Measurements from ENCODE around the gene MYCBP2.
"Not testable (repeated sequence)": the region's sequence is repeated elsewhere in the genome, so short reads cannot be mapped to it uniquely, and the experiment has no call there.

The MYCBP2 gene

DNA sequence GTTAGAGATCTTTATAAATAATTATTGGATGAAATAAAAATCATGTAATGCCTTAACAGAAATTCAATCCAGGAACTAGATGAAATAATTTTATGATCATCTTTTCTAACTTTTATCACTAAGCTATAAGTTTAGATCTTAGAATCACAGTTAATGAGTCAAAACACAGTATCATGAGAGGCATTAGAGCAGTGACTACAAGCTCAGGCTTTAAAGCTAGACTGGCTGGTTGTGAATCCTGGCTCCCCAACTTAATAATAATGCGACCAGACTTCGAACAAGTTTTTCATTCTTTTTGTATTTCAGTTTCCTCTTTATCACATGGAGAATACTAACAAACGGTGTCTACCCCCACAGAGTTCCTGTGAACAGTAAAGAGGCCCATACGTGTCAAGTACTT lies 108.6 kb downstream of the MYCBP2 start:
- H3K27me3 ChIP-seq (ENCODE audit: insufficient read depth, low read depth), result no peaks in the 10 kb centered on the region
- H3K4me2 ChIP-seq, result no peak overlapping the region
- no peak overlapping the region for H3K4me3 ChIP-seq (IDR thresholded peaks at IDR 0.05; ENCODE audit: insufficient read depth, low read depth, low read length)
- no peaks in the 10 kb centered on the region for H4K20me1 ChIP-seq (ENCODE audit: insufficient read depth)
- no peaks in the 10 kb centered on the region for H3K4me1 ChIP-seq (ENCODE audit: low read depth, poor library complexity, severe bottlenecking)
- no peaks in the 10 kb centered on the region for H3K36me3 ChIP-seq (ENCODE audit: insufficient read depth)
- no peak overlapping the region for H3K27ac ChIP-seq
- H2AFZ ChIP-seq (ENCODE audit: low read depth), result no peak overlapping the region
- H3K79me2 ChIP-seq (ENCODE audit: insufficient read depth, low read depth), result no peaks in the 10 kb centered on the region
- TF ChIP-seq, protein P1, sequence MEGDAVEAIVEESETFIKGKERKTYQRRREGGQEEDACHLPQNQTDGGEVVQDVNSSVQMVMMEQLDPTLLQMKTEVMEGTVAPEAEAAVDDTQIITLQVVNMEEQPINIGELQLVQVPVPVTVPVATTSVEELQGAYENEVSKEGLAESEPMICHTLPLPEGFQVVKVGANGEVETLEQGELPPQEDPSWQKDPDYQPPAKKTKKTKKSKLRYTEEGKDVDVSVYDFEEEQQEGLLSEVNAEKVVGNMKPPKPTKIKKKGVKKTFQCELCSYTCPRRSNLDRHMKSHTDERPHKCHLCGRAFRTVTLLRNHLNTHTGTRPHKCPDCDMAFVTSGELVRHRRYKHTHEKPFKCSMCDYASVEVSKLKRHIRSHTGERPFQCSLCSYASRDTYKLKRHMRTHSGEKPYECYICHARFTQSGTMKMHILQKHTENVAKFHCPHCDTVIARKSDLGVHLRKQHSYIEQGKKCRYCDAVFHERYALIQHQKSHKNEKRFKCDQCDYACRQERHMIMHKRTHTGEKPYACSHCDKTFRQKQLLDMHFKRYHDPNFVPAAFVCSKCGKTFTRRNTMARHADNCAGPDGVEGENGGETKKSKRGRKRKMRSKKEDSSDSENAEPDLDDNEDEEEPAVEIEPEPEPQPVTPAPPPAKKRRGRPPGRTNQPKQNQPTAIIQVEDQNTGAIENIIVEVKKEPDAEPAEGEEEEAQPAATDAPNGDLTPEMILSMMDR (conservative IDR thresholded peaks at IDR 0.05; ENCODE audit: low read depth, low read length), result no peak
- H3K9ac ChIP-seq, result no peak overlapping the region

DNA sequence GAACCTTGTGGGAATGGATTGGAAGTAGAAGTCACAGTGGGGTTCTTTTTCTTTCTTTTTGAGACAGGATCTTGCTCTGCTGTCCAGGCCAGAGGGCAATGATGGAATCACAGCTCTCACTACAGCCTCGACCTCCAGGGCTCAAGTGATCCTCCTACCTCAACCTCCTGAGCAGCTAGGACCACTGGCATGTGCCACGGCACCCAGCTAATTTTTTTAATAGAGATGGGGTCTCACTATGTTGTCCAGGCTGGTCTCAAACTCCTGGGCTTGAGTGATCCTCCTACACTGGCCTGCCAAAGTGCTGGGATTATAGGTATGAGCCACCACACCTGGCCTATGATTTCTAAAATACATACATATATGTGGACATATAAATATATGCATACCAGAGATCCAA lies 111.4 kb downstream of the MYCBP2 start:
- no peak overlapping the region for H3K27ac ChIP-seq
- no peak overlapping the region for H3K4me3 ChIP-seq (IDR thresholded peaks at IDR 0.05; ENCODE audit: insufficient read depth, low read depth, low read length)
- H3K36me3 ChIP-seq (ENCODE audit: insufficient read depth), result no peaks in the 10 kb centered on the region

DNA sequence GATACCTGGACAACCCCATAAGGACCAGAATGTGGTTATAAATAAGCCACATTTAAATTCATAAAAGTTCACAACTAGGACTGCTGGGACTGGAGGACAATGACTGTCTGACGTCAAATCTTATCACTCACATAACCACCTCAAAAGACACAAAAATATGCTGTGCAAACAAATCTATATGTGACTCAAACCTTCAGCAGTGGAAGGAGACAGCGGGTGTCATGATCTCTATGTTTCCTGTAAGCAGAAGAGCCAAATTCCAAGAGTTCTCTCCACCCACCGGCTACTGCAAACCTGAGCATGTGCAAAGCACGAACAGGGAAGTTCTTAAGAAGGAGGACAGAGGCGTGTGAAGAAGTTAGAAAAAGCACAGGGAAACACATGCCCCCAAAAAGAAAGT lies 113.2 kb downstream of the MYCBP2 start:
- no peaks in the 10 kb centered on the region for H3K79me2 ChIP-seq (ENCODE audit: insufficient read depth, low read depth)
- TF ChIP-seq, protein P1 (conservative IDR thresholded peaks at IDR 0.05; ENCODE audit: low read depth, low read length), result no peak
- no peaks in the 10 kb centered on the region for H3K36me3 ChIP-seq (ENCODE audit: insufficient read depth)
- no peak overlapping the region for H3K4me2 ChIP-seq
- no peaks in the 10 kb centered on the region for H3K4me1 ChIP-seq (ENCODE audit: low read depth, poor library complexity, severe bottlenecking)
- no peaks in the 10 kb centered on the region for H3K27me3 ChIP-seq (ENCODE audit: insufficient read depth, low read depth)
- H2AFZ ChIP-seq (ENCODE audit: low read depth), result no peak overlapping the region
- no peak overlapping the region for H3K4me3 ChIP-seq (IDR thresholded peaks at IDR 0.05; ENCODE audit: insufficient read depth, low read depth, low read length)
- H4K20me1 ChIP-seq (ENCODE audit: insufficient read depth), result no peaks in the 10 kb centered on the region
- no peak overlapping the region for H3K9ac ChIP-seq
- no peak overlapping the region for H3K27ac ChIP-seq

More for the DNA sequence above, 111.4 kb downstream of the MYCBP2 start:
- TF ChIP-seq, protein P1 (conservative IDR thresholded peaks at IDR 0.05; ENCODE audit: low read depth, low read length), result no peak
- Histone ChIP-seq H4K20me1 (ENCODE audit: insufficient read depth) (no peaks in the 10 kb centered on the region), H3K4me1 (ENCODE audit: low read depth, poor library complexity, severe bottlenecking) (no peaks in the 10 kb centered on the region), H2AFZ (ENCODE audit: low read depth) (no peak overlapping the region), H3K4me2 (no peak overlapping the region), H3K9ac (no peak overlapping the region), H3K27me3 (ENCODE audit: insufficient read depth, low read depth) (no peaks in the 10 kb centered on the region), H3K79me2 (ENCODE audit: insufficient read depth, low read depth) (no peaks in the 10 kb centered on the region)

DNA sequence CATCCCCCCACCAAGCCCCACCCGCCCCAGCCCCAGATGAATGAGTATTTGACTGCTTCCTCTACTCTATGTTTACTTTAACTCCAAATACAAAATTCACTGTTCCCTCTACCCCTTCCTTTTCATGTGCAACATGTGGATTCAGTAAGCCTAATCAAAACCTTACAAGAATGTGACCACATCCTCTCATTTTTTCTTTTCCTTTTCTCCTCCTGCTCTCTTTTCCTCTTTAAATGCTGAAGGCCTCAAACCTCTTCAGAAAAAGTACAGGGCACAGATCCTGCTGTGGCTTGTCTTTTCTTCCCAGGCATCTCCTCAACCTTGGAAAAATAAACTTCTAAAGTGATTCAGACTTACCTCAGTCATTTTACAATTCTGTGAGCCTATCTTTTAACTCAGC lies 119.0 kb downstream of the MYCBP2 start:
- H3K79me2 ChIP-seq (ENCODE audit: insufficient read depth, low read depth), result no peaks in the 10 kb centered on the region
- no peak overlapping the region for H2AFZ ChIP-seq (ENCODE audit: low read depth)
- H3K27ac ChIP-seq, result no peak overlapping the region
- no peaks in the 10 kb centered on the region for H4K20me1 ChIP-seq (ENCODE audit: insufficient read depth)
- TF ChIP-seq, protein P1 (conservative IDR thresholded peaks at IDR 0.05; ENCODE audit: low read depth, low read length), result no peak
- H3K27me3 ChIP-seq (ENCODE audit: insufficient read depth, low read depth), result no peaks in the 10 kb centered on the region
- no peaks in the 10 kb centered on the region for H3K4me1 ChIP-seq (ENCODE audit: low read depth, poor library complexity, severe bottlenecking)
- H3K36me3 ChIP-seq (ENCODE audit: insufficient read depth), result no peaks in the 10 kb centered on the region
- H3K4me2 ChIP-seq, result no peak overlapping the region
- no peak overlapping the region for H3K9ac ChIP-seq
- no peak overlapping the region for H3K4me3 ChIP-seq (IDR thresholded peaks at IDR 0.05; ENCODE audit: insufficient read depth, low read depth, low read length)

DNA sequence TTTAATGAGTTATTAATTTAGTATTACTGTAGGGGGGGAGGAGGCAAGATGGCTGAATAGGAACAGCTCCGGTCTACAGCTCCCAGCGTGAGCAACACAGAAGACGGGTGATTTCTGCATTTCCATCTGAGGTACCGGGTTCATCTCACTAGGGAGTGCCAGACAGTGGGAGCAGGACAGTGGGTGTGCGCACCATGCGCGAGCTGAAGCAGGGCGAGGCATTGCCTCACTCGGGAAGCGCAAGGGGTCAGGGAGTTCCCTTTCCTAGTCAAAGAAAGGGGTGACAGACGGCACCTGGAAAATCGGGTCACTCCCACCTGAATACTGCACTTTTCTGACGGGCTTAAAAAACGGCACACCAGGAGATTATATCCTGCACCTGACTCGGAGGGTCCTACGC lies 127.9 kb downstream of the MYCBP2 start:
- H3K27me3 ChIP-seq (ENCODE audit: insufficient read depth, low read depth); H3K36me3 ChIP-seq (ENCODE audit: insufficient read depth); H3K79me2 ChIP-seq (ENCODE audit: insufficient read depth, low read depth); H3K4me2 ChIP-seq; H3K4me1 ChIP-seq (ENCODE audit: low read depth, poor library complexity, severe bottlenecking); H2AFZ ChIP-seq (ENCODE audit: low read depth); H3K4me3 ChIP-seq (IDR thresholded peaks at IDR 0.05; ENCODE audit: insufficient read depth, low read depth, low read length); H4K20me1 ChIP-seq (ENCODE audit: insufficient read depth); H3K27ac ChIP-seq; H3K9ac ChIP-seq: not testable (repeated sequence)

Measured in KMS-11 (cell line).